ENCODE measurements around the gene GAREM1.

The GAREM1 gene

DNA sequence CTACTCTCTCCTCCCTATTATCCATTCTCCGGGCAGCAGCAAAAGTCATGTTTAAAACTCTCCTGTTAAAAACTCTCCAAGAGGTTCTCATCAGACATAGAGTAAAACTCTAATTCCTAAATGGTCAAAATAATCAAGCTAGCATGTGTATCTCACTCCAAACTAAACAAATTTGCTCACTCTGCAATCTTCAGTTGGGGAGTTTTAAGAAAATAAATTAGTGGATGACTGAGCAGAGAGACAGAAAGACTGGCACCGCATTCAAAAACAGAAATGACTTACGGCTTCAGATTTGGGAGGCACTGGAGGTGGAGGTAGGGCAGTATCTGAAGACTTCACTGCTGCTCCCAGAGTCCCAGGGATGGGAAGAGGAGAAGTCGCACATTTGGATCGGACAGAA, 183.9 kb downstream of the GAREM1 start:
- DNase-seq, result no peak

DNA sequence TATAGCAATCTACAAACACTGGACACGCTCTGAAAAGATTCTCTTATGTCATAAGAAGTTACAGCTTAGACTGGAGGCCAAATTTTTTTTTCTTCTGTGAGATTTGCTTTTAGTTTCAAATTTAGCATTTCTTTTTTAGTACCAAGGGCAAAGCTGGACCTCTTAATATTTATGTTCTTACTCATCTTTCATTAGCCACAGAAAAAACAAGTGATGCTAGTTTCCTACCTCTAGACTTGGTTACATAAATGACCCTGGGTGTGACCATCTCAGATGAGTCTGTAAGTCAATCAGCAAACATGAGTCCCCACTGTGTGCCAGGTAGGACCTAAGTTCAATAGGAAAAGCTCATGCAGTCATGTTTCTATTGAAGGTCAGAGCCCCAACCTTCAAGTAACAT, 186.4 kb downstream of the GAREM1 start:
- DNase-seq, result no peak

- DNase-seq, result no peak
Observed at GRCh38 chr18:32280911-32281310, 189.8 kb downstream of the GAREM1 start.

- DNase-seq, result no peak
Observed at GRCh38 chr18:32280188-32280783, 190.4 kb downstream of the GAREM1 start.

GRCh38 chr18:32278177-32278799, 192.4 kb downstream of the GAREM1 start:
- no peak for DNase-seq

GRCh38 chr18:32277549-32277948, 193.1 kb downstream of the GAREM1 start:
- DNase-seq, result no peak

- DNase-seq, result no peak
Observed at GRCh38 chr18:32276906-32277305, 193.8 kb downstream of the GAREM1 start.

DNA sequence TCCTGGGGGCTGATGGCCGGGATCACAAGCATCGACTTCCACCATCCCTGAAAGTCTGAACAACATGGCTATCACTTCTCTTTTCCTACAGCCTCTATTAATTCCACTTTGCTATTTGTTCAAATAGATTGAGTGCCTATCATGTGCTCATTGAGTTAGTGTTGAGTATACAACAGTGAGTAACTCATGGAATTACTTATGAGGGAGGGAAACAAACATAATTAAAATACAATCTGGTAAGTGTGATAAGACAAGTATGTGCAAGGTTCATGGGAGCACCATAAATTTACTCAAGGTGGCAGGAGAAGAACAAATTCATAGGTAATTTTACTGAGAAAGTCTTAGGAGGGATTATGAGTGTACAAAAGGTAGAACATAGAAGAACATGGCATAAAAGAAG, 194.4 kb downstream of the GAREM1 start:
- no peak for DNase-seq

GRCh38 chr18:32275221-32275620, 195.5 kb downstream of the GAREM1 start:
- DNase-seq, result no peak

GRCh38 chr18:32274307-32274706, 196.4 kb downstream of the GAREM1 start:
- no peak for DNase-seq

- peak; percentile 59 to 67 for DNase-seq
Observed at GRCh38 chr18:32271672-32272208, 198.9 kb downstream of the GAREM1 start.

GRCh38 chr18:32270341-32270740, 200.3 kb downstream of the GAREM1 start:
- DNase-seq, result no peak

DNA sequence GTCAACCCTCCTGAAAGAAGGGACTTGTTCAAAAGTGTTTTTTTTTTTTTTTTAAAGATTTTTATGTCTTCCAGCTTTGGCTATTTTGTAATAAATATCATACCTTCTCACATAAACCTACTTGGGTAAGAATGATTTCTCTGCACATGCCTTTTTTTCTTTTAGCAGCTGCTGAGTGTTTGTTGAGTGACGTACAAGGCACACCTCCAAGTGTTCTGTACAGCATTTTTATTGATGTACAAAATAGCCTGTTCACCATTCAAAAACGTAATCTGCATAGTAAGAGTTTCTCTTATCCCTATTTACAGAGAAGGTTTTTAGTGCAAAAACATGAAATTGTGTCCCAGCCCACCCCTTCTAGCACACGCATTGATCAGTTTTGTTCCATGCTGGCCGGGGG, 203.2 kb downstream of the GAREM1 start:
- no peak for DNase-seq

GRCh38 chr18:32264401-32264800, 206.3 kb downstream of the GAREM1 start:
- no peak for DNase-seq

- DNase-seq, result no peak
Observed at GRCh38 chr18:32262092-32262491, 208.6 kb downstream of the GAREM1 start.

- DNase-seq, result peak in 1 of 2 experiments; percentile 10
Observed at GRCh38 chr18:32261003-32261402, 209.7 kb downstream of the GAREM1 start.

DNA sequence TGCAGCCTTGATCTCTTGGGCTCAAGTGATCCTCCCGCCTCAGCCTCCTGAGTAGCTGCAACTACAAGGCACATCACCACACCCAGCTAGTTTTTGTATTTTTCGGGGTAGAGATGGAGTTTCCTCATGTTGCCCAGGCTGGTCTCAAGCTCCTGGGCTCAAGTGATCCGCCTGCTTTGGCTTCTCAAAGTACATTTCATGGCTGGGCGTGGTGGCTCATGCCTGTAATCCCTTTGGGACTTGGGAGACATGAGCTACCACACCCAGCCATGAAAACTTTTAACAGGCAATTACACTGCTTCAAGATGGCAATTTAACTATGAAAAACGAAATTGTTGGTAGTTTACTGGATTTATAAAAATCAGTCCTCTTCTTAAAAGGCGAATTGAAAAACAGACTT, 211.1 kb downstream of the GAREM1 start:
- DNase-seq, result no peak

- no peak for DNase-seq
Observed at GRCh38 chr18:32258558-32259204, 212.0 kb downstream of the GAREM1 start.

GRCh38 chr18:32258148-32258547, 212.5 kb downstream of the GAREM1 start:
- DNase-seq, result no peak

DNA sequence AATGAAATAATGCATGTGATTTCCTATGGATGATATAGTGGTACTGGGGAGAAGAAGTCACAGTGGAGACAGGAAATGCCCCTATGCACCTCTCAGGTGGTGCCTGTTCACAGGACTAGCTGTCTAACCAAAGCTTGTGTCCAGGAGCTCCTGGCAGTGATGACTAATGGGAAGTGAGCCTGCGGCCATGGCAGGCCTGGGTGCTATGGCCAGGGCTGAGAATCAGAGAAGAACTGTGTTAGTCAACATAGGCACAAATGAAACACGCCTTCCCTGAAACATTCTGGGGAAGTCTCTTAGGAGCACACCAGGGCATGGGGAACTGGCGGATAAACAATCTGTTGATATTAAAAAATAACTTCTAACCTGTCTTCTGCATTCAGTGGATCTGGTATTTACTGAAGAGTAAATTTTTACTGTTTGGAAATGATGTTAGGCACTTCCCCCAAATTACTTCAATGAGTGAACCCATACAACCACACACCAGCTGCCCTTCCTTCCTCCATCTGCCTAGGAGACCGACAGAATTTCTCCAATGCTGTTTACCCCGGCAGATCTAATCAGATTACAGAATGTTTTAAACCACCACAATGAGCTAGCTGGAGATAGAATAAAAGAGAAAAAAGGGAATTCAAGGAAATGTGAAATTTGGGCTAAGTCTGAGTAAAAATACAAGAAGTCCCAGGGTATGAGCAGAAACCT, 213.4 kb downstream of the GAREM1 start:
- DNase-seq, result peak; percentile 76 to 83

- no peak for DNase-seq
Observed at GRCh38 chr18:32255570-32255969, 215.1 kb downstream of the GAREM1 start.

GRCh38 chr18:32252141-32252860, 218.4 kb downstream of the GAREM1 start:
- no peak for DNase-seq

DNA sequence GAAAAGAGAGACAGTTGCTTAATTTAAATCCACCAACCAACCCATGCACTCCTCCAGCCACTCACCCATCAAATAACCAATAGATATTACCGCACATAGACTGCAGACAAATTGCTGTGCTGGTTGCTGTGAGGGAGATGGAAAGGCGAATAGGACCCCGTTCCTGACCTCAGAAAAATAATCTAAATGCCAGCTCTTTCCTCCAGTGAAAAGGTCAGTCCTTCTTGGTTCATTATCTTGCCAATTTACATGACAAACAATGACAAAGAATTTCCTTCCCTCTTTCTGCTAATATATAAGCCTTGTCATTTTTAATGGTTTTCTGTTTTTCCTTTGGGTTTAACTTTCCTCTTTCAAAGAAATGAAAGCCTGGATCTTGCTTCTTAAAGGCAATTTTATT, 219.2 kb downstream of the GAREM1 start:
- DNase-seq, result no peak
